NCI-H128 (cell line): Measurements from ENCODE around the gene A3GALT2.
"Not testable (repeated sequence)": the region's sequence is repeated elsewhere in the genome, so short reads cannot be mapped to it uniquely, and the experiment has no call there.

Experiments used
- DNase-seq: peaks from one replicate; lab custom pipeline; 2025; ENCODE audit not compliant: unreplicated experiment; lab: John Stamatoyannopoulos, UW

The A3GALT2 gene

GRCh38 chr1:33316601-33317000 is 4.3 kb downstream of the A3GALT2 start:
- no peak for DNase-seq

- DNase-seq, result no peak
Observed at GRCh38 chr1:33314416-33314815, 6.5 kb downstream of the A3GALT2 start.

GRCh38 chr1:33312413-33312749 is 8.5 kb downstream of the A3GALT2 start:
- DNase-seq, result no peak

GRCh38 chr1:33311706-33312412 is 9.0 kb downstream of the A3GALT2 start:
- DNase-seq, result no peak

DNA sequence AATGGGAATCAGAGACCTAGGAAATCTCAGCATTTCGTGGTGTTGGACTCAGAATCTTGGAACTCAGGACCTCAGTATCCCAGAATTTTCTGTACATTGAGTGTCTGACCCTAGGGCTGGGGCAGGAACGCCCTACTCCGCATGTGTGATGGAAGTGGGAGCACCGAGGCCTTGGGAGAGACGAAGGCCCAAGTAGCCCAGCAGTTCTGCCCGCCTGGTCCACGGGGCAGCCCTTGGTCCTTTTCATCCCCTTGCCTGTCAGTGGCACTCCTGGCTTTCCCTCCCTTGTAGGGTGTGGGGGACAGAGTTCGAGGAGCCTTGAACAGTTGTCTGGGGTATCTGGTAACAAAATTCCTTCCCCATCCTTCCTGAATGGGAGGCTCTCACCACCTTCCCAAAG is 10.2 kb downstream of the A3GALT2 start:
- DNase-seq, result no peak

- DNase-seq, result not testable (repeated sequence)
Observed at GRCh38 chr1:33309351-33309750, 11.5 kb downstream of the A3GALT2 start.

DNA sequence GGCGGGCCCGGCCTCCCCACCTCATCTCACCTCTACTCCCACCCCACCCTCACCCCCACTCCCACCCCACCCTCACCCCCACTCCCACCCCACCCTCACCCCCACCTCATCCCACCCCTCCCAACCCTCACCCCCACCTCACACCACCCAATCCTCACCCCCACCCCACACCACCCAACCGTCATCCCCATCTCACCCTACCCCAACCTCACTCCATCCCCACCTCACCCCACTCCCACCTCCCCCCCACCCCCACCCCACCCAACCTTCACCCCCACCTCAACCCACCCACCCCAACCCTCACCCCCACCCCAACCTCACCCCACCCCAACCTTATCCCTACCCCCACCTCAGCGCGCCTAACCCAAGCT is 13.4 kb downstream of the A3GALT2 start:
- DNase-seq, result no peak

GRCh38 chr1:33306653-33307493 is 14.0 kb downstream of the A3GALT2 start:
- DNase-seq, result no peak

DNA sequence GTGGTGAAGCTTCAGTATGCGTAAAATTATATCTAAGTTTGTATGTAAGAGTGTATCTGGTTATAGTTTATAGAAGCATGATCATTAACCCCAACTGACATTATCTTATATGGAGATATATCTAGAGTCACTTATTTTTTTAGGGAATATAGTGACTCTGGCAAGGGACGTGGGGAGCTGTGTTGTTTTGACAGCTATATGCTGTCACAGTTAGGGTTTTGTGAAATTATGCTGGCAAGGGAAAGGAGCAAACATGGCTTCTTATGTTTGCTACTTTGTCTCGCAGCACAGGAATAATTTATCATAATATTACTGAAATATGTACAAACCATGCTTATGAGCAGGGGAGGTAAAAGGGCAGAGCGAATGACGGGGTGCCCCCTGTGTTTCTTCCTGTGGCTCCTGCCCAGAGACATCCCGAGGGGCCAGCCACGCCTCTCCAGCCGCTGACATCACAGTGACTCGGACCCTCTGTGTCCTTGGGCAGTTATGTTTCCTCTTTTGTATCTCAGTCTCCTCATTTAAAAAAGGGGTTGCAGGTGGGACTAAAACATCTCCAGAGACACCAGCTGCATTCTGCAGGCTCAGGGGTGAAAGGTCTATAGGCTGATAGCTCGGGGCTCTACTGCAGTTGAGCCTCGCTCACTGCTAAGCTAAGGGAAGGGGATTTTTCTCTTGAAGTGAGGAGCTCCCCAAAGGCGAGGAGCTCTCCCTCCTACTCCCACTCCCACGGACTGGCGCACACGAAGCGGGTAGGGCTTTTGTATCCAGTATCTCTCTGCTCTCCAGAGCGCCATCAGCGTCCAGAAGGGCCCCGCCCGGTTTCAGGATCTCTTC is 14.9 kb downstream of the A3GALT2 start:
- DNase-seq, result no peak

DNA sequence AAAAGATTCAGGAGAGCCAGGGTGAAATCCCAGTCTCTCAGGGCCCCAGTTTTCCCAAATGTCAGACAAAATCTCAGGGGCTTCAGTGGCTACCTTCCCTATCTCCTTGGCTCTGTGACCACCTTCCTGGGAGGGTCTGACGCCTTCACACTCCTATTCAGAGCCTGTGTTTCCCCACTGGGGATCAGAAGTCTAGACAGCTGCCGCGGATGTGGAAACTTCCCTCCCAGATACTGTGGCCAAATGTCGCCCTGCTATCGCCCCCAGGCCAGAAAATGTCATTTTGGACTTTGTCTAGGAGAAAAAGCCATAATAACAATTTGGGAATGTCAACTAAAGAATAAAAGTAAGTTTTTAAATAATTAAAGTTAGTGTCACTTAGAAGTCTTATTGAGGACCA is 15.9 kb downstream of the A3GALT2 start:
- no peak for DNase-seq

GRCh38 chr1:33302325-33302724 is 18.6 kb downstream of the A3GALT2 start:
- no peak for DNase-seq

- no peak for DNase-seq
Observed at GRCh38 chr1:33301273-33301984, 19.5 kb downstream of the A3GALT2 start.

DNA sequence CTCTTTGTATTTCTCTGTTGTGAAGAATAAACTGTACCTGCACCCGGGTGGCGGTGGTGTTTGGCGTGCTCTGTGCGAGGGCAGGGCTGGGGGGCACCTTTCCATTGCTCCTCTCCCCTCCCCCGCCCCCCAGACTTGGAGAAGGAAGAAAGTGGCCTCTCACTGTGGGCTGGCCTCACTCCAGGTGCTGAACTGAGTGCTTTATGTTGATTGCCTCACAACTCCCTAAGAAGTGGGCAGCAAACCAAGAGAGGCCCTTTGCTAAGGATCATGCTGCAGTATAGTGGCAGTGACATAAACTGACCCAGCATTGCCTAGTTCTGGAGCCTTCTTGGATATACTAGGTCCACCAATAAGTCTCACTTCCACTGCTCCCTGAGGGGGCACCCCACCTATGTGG is 20.2 kb downstream of the A3GALT2 start:
- DNase-seq, result no peak

DNA sequence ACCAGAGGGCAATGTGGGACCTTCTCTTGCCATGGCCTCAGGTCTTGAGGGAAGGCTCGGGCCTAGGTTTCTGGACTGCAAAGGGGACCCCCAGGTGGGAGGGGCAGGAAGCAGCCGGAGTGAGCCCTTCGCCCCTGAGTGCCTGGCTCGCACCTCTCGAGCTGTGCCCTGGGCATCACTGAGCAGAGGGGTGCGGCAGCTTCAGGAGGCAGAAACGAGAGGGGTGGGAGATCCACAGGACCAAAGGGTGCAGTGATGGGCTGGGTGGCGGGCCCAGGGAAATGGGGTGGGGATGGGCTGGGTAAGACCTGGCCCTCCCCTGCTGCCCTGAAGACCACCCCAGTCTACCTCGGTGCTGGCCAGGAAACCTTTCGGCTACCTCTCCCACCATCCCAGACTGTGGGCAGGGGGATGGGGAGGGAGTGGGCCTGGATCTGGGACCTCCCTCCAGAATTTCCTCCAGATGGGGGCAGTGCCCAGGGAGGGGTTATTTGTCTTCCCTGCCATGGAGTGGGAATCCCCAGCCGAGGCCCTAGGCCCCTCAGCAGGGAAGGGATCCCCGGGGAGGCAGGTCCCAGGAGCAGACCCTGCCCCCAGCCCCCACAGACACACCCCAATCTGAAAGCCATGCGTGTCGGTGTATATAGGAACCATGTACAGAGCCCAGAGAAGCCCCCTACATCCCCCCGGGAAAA is 21.3 kb downstream of the A3GALT2 start:
- no peak for DNase-seq

DNA sequence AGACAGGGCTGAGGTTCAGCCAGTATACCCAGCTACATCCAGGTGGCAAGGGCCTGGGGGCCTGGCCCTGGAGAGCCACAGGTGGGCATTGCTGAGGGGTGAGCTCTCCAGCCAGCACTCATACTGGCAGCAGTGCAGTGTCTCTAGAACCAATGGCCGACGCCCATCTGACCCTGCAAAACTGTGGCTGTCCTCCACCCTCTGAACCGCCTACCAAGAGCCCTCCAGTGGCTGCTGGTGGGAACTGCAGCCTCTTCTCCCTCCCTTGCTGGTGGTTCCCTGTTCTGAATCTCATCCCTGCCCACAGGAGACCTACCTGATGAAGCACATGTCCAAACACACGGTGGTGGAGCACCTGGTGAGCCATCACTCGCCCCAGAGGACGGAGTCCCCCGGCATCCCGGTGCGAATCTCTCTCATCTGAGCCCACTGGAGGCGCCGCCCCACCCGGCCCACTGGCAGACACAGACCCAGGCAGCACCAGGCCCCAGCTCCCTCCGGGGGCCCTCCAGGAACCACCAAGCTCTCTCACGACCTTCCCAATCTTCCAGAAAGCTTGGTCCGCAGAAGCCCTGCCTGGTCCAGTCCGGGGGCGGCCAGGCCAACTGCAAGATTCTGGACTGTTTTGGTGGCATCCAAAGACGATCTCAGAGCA is 22.1 kb downstream of the A3GALT2 start:
- DNase-seq, result peak; percentile 46

- no peak for DNase-seq
Observed at GRCh38 chr1:33297911-33298622, 22.8 kb downstream of the A3GALT2 start.

DNA sequence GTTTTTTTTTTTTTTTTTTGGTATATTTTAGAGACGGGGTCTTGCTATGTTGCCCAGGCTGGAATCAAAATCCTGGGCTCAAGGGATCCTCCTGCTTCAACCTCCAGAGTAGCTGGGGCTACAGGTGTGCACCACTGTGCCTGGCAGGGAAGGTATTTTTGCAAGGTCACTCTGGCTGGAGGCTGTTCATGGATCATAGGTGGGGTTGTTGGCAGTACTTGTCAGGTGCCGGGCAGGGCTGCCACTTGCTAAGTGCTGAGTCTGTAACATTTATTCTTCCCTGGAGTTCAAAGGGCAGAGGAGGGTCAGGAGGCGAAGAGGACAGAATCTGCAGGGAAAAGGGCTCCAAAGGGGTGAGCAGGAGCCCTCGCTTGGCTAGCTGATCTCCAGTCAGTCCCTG is 24.1 kb downstream of the A3GALT2 start:
- DNase-seq, result no peak

DNA sequence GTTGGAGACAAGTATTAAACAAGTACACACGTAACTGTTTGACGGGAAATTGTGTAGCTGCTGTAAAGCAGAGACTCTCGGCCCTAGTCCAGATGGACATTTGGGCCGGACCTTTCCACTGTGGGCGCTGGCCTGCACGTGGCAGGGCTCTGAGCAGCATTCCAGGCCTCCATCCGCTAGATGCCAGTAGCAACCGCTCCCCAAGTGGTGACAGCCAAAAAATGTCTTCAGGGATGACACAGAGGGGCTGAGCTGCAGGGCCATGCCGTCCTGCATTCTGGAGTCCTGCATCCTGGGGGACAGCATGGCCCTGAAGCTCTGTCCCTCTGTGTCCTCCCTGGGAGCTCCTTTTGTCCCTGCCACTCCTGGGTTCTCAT is 24.8 kb downstream of the A3GALT2 start:
- DNase-seq, result no peak

GRCh38 chr1:33295450-33296081 is 25.3 kb downstream of the A3GALT2 start:
- DNase-seq, result peak; percentile 84
